ENCODE measurements around the gene HOXA6.

- TF ChIP-seq CTCF (IDR thresholded peaks at IDR 0.05; ENCODE audit: borderline replicate concordance, extremely low read depth, low read length, poor library complexity, severe bottlenecking): no peak
- no peak for TF ChIP-seq EZH2 (IDR thresholded peaks at IDR 0.05; ENCODE audit: borderline replicate concordance, low read depth, low read length, severe bottlenecking)
These were observed 36.4 kb downstream of the HOXA6 start for GRCh38 chr7:27111042-27111750.

All from DND-41 (cell line).